Measurements from ENCODE around the gene ZNF296. TPM values are rescaled to one million over a fixed set of nuclear protein-coding genes. Genes with fewer than 3 reads are reported as not detected.
"Not testable (repeated sequence)": the region's sequence is repeated elsewhere in the genome, so short reads cannot be mapped to it uniquely, and the experiment has no call there.

ZNF296 gene
- 0.77 TPM for polyA plus RNA-seq (2013, experiment 1 of 2; ENCODE audit: insufficient read length)
- polyA plus RNA-seq (2013, experiment 2 of 2; ENCODE audit: insufficient read length): 1.2 TPM

GRCh38 chr19:45076029-45076850 is at the start of gene ZNF296:
TSS of gene ZNF296 (minus strand) at chr19:45076478. CDS start at chr19:45076373, 105 bp downstream.
- peak; percentile 28 for DNase-seq

- no peak for DNase-seq
Observed at GRCh38 chr19:45125360-45125759, 49.1 kb upstream of the ZNF296 start.

DNA sequence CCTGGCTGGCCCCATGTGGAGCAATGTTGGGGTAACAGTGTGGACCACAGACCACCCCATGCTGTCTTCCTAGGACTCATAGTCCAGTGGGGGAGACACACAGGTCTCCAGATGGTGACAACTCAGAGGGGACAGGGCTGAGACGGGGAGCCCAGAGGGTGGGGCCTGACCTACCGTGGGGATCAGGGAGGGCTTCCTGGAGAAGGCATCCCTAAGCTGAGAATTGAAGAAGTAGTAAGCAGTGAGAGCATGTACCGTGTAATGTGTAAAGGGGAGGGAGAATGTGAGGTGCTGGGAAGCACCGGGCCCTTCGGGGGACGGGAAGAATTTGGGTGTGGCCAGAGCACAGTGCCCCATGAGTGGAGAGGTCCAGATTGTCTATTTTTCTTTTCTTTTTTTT is 47.7 kb upstream of the ZNF296 start:
- no peak for DNase-seq

GRCh38 chr19:45123440-45123850 is 47.2 kb upstream of the ZNF296 start:
- DNase-seq: no peak

GRCh38 chr19:45122832-45123231 is 46.6 kb upstream of the ZNF296 start:
- DNase-seq: no peak

GRCh38 chr19:45121827-45122345 is 45.6 kb upstream of the ZNF296 start:
- DNase-seq: no peak

GRCh38 chr19:45119582-45119981 is 43.3 kb upstream of the ZNF296 start:
- DNase-seq: no peak

GRCh38 chr19:45118591-45119355 is 42.5 kb upstream of the ZNF296 start:
- not testable (repeated sequence) for DNase-seq

- DNase-seq: no peak
Observed at GRCh38 chr19:45118106-45118505, 41.8 kb upstream of the ZNF296 start.

GRCh38 chr19:45117671-45118070 is 41.4 kb upstream of the ZNF296 start:
- DNase-seq: no peak

GRCh38 chr19:45117167-45117594 is 40.9 kb upstream of the ZNF296 start:
- no peak for DNase-seq

DNA sequence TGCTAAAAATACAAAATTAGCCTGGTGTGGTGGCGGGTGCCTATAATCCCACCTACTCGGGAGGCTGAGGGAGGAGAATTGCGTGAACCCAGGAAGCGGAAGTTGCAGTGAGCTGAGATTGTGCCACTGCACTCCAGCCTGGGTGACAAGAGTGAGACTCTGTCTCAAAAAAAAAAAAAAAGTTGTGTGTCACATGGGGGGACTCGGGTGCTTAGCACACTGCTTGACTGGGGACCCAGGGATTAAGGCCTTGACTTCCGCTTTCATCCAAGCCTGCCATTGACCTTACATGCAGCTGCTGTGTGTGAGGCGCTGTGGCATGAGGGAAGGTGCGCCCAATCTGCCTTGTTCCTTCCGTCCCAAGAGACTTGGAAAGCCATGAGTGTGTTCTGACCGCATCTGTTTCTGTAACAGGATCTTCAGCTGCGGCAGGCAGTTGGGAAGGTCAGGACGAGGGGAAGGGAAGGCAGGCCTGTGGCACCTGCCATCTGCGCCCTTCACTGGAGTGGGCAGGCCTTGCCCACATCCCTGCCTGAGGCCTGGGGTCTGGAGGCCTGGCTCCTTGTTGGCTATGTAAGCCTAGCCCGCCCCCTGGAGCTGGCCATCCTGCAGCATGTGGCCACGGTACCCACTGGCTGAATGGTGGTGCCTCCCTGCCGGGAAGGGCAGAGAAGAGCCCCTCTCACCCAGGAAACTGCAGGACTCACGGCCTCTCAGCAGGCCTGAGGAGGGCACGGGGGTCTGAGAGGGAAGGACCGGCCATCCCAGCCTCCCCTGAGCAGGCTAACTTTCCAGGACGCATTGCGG is 39.7 kb upstream of the ZNF296 start:
- no peak for DNase-seq

GRCh38 chr19:45114116-45114515 is 37.8 kb upstream of the ZNF296 start:
- DNase-seq: no peak

DNA sequence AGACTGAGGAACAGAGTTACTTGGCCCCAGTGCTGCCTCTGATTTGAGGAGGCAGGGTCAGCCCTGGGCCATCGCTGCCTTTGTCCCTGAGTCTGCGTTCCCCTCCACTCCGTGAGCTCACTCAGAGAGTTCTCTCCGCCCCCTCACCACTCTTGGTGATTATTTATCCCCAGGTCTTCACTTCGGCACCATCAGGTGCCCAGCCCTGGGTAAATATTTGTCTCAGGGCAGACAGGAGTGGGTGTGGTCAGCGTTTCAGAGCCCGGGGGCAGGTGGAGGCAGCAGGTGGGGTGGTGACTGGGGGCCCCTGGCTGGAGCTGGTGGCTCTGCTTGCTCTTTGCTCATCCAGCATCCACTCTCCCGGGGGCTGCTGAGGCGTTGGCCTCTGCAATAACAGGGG is 37.4 kb upstream of the ZNF296 start:
- DNase-seq: no peak

DNA sequence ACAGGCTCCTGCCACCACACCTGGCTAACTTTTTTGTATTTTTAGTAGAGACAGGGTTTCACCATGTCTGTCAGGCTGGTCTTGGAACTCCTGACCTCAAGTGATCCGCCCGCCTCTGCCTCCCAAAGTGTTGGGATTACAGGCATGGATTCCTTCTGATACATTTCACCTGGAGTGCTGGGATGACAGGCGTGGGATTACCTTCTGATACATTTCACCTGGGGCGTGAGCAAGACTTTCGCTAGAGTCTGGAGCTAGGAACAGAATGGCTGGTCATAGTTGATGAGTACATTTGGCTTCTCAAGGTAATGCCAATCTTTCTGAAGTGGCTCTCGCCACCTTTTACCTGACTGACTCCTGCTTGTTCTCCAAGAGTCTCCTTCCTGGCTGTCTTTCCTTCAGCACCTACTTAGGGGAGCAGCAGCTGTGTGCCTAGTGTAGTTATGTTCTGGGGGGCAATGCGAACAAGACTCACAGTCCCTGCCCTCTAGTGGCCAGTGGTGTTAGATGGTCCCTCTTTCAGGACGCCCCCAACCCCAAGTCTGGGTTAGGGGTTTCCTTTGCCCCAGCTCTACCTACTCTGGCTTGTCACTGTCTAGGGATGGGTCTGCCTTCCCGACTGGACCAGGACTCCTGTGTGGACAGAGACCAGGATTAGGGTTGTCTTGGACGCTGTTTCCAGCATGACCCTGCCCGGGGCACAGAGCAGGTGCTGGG is 36.0 kb upstream of the ZNF296 start:
- DNase-seq: no peak

- no peak for DNase-seq
Observed at GRCh38 chr19:45110851-45111266, 34.6 kb upstream of the ZNF296 start.

DNA sequence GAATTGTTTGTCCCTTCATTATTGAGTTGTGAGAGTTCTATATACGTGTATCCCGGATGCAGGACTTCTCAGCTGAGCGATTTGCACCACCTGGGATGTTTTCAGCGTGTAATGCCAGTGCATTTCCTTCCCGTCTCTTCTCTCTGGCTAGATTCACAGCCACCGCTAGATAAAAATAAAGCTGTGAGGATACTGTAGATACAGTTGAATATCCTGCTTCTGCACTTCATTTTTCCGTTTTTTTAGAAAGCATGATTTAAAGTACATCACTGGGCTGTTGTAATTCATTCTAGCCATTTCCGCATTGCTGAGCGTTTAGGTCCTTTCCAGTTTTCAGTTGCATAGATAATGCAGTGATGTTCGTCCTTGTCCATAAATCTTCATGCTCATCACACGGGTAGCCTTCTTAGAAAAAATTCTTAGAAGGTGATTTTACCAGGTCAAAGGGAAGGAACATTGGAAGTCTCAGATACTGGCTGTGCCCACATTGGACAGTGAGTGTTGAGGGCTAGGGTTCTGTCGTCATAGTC is 31.4 kb upstream of the ZNF296 start:
- peak; percentile 28 for DNase-seq

- DNase-seq: not testable (repeated sequence)
Observed at GRCh38 chr19:45106363-45106762, 30.1 kb upstream of the ZNF296 start.

DNA sequence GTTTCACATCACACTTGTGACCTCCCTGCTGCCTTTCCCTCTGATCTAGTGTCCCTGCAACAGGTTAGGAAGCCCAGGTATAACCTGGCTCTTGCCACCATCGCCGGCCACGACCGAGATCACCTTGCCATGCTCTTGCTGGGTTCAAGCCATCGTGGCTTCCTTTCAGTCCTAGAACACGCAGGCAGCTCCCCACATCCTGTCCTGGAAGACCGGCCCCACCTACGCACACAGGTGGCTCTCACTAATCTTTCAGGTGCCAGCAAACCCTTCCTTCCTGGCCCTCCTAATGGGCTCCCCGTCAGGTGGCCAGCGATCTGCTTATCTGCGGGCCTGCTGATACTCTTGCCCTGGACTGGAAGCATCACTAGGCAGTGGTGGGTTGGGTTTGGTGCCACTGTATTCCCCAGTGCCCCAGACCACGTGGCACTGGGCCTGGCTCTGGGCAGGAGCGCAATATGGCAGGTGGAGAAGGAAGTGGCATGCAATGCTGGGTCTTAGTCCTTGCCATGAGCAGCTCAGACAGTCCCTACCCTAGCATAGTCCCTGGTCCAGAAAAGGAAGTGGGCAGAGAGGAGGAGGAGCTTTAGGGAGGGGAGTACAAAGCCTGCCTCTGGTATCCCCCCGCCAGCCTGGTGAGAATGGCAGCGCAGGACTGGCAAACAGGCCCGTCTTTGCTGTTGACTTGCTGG is 28.5 kb upstream of the ZNF296 start:
- no peak for DNase-seq

GRCh38 chr19:45103508-45104319 is 27.4 kb upstream of the ZNF296 start:
- DNase-seq: no peak

Measured in fibroblast of skin of abdomen (primary cell).